Common myeloid progenitor, CD34-positive (primary cell): Measurements from ENCODE around the gene SLC16A13. TPM values are rescaled to one million over a fixed set of nuclear protein-coding genes. Genes with fewer than 3 reads are reported as not detected.
"Not testable (repeated sequence)": the region's sequence is repeated elsewhere in the genome, so short reads cannot be mapped to it uniquely, and the experiment has no call there.

ENCODE experiments used
- CTCF ChIA-PET: fragments of 350-600 bp; sonication (Branson Sonifier 250); formaldehyde crosslinking; loops from one replicate; lab custom pipeline; 2021; ENCODE audit warnings: antibody characterized with exemption; lab: Charles Lee
- POLR2A ChIA-PET: fragments of 350-600 bp; sonication (Branson Sonifier 250); formaldehyde crosslinking; loops from one replicate; lab custom pipeline; 2021; ENCODE audit warnings: antibody characterized with exemption; lab: Charles Lee
- DNase-seq, 3 donors: peaks; one replicate each; pipeline versions ENCODE4 v3.0.0 to v3.0.0-alpha.2; 2013
- H3K27ac ChIP-seq, 2 experiments: 1 replicate in 1 of 2; 2 replicates in 1 of 2; pipeline ENCODE4 v1.7.0; 2013; ENCODE audit warnings: inconsistent platforms in 2 of 2, low read length in 2 of 2, mild to moderate bottlenecking in 2 of 2, low read depth in 1 of 2, moderate library complexity in 1 of 2; ENCODE audit not compliant: severe bottlenecking in 2 of 2, insufficient read depth in 1 of 2, poor library complexity in 1 of 2
- H3K27me3 ChIP-seq, 5 experiments: replicated peaks in 2 of 5; 1 replicate in 3 of 5; 2 replicates in 2 of 5; pipeline versions ENCODE4 v1.6.1 to v1.7.0; 2013; ENCODE audit warnings: low read length in 4 of 5, mild to moderate bottlenecking in 2 of 5, moderate library complexity in 2 of 5, inconsistent platforms in 1 of 5; ENCODE audit not compliant: insufficient read depth in 5 of 5, control insufficient read depth in 4 of 5
- H3K36me3 ChIP-seq, 4 experiments: 1 replicate in 2 of 4; 2 replicates in 2 of 4; pipeline versions ENCODE4 v1.6.1 to v1.7.0; 2013; ENCODE audit warnings: low read length in 3 of 4, control low read depth in 1 of 4, mild to moderate bottlenecking in 1 of 4; ENCODE audit not compliant: control insufficient read depth in 4 of 4, insufficient read depth in 4 of 4
- H3K4me1 ChIP-seq, 4 experiments: 1 replicate in 3 of 4; 2 replicates in 1 of 4; pipeline versions ENCODE4 v1.6.1 to v1.7.1; 2013; ENCODE audit warnings: low read length in 3 of 4, mild to moderate bottlenecking in 3 of 4, control low read depth in 1 of 4, inconsistent platforms in 1 of 4, moderate library complexity in 1 of 4; ENCODE audit not compliant: control insufficient read depth in 4 of 4, insufficient read depth in 4 of 4; ENCODE audit errors: control extremely low read depth in 1 of 4
- H3K4me3 ChIP-seq, 7 experiments: 1 replicate in 4 of 7; 2 replicates in 3 of 7; pipeline versions ENCODE4 v1.5.1 to v1.7.0; 2013; ENCODE audit warnings: mild to moderate bottlenecking in 7 of 7, low read length in 6 of 7, moderate library complexity in 6 of 7, inconsistent platforms in 2 of 7, low read depth in 2 of 7, control low read depth in 1 of 7; ENCODE audit not compliant: insufficient read depth in 4 of 7, control insufficient read depth in 1 of 7; ENCODE audit errors: extremely low read depth in 1 of 7
- H3K9me3 ChIP-seq, 5 experiments: 1 replicate in 4 of 5; 2 replicates in 1 of 5; pipeline versions ENCODE4 v1.6.1 to v1.7.1; 2013; ENCODE audit warnings: low read length in 4 of 5, mild to moderate bottlenecking in 2 of 5, inconsistent platforms in 1 of 5, low read depth in 1 of 5, moderate library complexity in 1 of 5; ENCODE audit not compliant: control insufficient read depth in 4 of 5, insufficient read depth in 2 of 5; ENCODE audit errors: control extremely low read depth in 1 of 5
- whole genome bisulfite sequencing: methylation state at CpG from one replicate; pipeline ENCODE4 v1.1.5; 2013; ENCODE audit not compliant: insufficient coverage; 5-methylcytosine and 5-hydroxymethylcytosine counted together
- polyA plus RNA-seq: library from polyadenylated mRNA; unstranded; fragments of 120-200 nt; gene quantifications from one replicate; pipeline ENCODE4 v1.2.1, GENCODE V29; 2013

The SLC16A13 gene, protein sequence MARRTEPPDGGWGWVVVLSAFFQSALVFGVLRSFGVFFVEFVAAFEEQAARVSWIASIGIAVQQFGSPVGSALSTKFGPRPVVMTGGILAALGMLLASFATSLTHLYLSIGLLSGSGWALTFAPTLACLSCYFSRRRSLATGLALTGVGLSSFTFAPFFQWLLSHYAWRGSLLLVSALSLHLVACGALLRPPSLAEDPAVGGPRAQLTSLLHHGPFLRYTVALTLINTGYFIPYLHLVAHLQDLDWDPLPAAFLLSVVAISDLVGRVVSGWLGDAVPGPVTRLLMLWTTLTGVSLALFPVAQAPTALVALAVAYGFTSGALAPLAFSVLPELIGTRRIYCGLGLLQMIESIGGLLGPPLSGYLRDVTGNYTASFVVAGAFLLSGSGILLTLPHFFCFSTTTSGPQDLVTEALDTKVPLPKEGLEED
- 5.3 TPM for polyA plus RNA-seq

- DNase-seq: peak; percentile 95 to 98 (median 97)
- no peaks in the 10 kb centered on the region for H3K27me3 ChIP-seq
- POLR2A ChIA-PET: interaction anchor here (0.5 to 2.1 kb wide), 7 partner anchors 10 to 274 kb away, joined by 3 to 17 read pairs (median 3); partner anchors contain the start of gene BCL6B
- no peaks in the 10 kb centered on the region for H3K9me3 ChIP-seq
- peaks cover 6 to 33% (median 26%) of the 10 kb centered on the region in 4 experiments for H3K4me1 ChIP-seq
- peak within 1 kb of the TSS; percentile 87 to 95 for H3K27ac ChIP-seq
- peak within 1 kb of the TSS; percentile 59 to 89 (median 76) for H3K4me3 ChIP-seq
- 0% methylated on average over 48 of the region's 52 CpGs for WGBS
- H3K36me3 ChIP-seq: peaks cover 0 to 2% (median 0%) of the 10 kb centered on the region in 4 experiments
- CTCF ChIA-PET: interaction anchor here (0.8 to 4.9 kb wide), 6 partner anchors 10 to 125 kb away, joined by 3 to 37 read pairs (median 6); partner anchors contain the start of gene BCL6B
Measured at GRCh38 chr17:7035591-7036368, at the start of gene SLC16A13. SLC16A13 (plus strand) TSS chr17:7036015; CDS start chr17:7036383, 368 bp downstream.

GRCh38 chr17:6986676-6987075 is 49.1 kb upstream of the SLC16A13 start:
- ChIA-PET POLR2A (no interaction called here), CTCF (interaction anchor here (1.1 to 1.8 kb wide), 3 partner anchors 13 to 72 kb away, joined by 3 to 10 read pairs (median 3); no protein-coding TSS in a partner anchor)

GRCh38 chr17:6989779-6990178 is 46.0 kb upstream of the SLC16A13 start:
- ChIA-PET CTCF (interaction anchor here (0.6 to 1.2 kb wide), 5 partner anchors 12 to 1094 kb away, joined by 3 to 8 read pairs (median 4); no protein-coding TSS in a partner anchor), POLR2A (interaction anchor here (0.7 kb wide), 1 partner anchor 147 kb away, joined by 3 read pairs; no protein-coding TSS in a partner anchor)
- 100% methylated on average over 1 of the region's 2 CpGs for WGBS
- Histone ChIP-seq H3K36me3 (peaks cover 0 to 2% (median 0%) of the 10 kb centered on the region in 4 experiments), H3K4me1 (peaks cover 1 to 16% (median 11%) of the 10 kb centered on the region in 4 experiments), H3K4me3 (no peak overlapping the region), H3K27ac (no peak overlapping the region), H3K27me3 (no peaks in the 10 kb centered on the region), H3K9me3 (peaks cover 0 to 5% (median 0%) of the 10 kb centered on the region in 5 experiments)
- DNase-seq: no peak

More at GRCh38 chr17:6986676-6987075, 49.1 kb upstream of the SLC16A13 start:
- DNase-seq: no peak
- H3K36me3 ChIP-seq: no peaks in the 10 kb centered on the region
- no peaks in the 10 kb centered on the region for H3K27me3 ChIP-seq
- no peak overlapping the region for H3K4me3 ChIP-seq
- H3K27ac ChIP-seq: no peak overlapping the region
- H3K9me3 ChIP-seq: peaks cover 0 to 5% (median 0%) of the 10 kb centered on the region in 5 experiments
- peaks cover 4 to 11% (median 6%) of the 10 kb centered on the region in 4 experiments for H3K4me1 ChIP-seq
- WGBS: 44% methylated on average over 2 of the region's 3 CpGs

GRCh38 chr17:6993613-6994056 is 42.2 kb upstream of the SLC16A13 start:
- peaks cover 0 to 18% (median 6%) of the 10 kb centered on the region in 4 experiments for H3K36me3 ChIP-seq
- CTCF ChIA-PET: interaction anchor here (0.5 to 2.0 kb wide), 5 partner anchors 8 to 79 kb away, joined by 3 to 11 read pairs (median 4); no protein-coding TSS in a partner anchor
- H3K27me3 ChIP-seq, H3K4me3 ChIP-seq, H3K9me3 ChIP-seq, POLR2A ChIA-PET: not testable (repeated sequence)
- peak overlapping the region; percentile 27 to 76 for H3K27ac ChIP-seq
- H3K4me1 ChIP-seq: peaks cover 3 to 31% (median 18%) of the 10 kb centered on the region in 4 experiments
- DNase-seq: peak in 2 of 3 donors; percentile 78 to 89
- WGBS: 46% methylated on average over 2 of the region's 5 CpGs

- H3K9me3 ChIP-seq: peaks cover 0 to 3% (median 0%) of the 10 kb centered on the region in 5 experiments
- WGBS: 73% methylated on average over 7 of the region's 10 CpGs
- peaks cover 2 to 21% (median 10%) of the 10 kb centered on the region in 4 experiments for H3K36me3 ChIP-seq
- POLR2A ChIA-PET: no interaction called here
- CTCF ChIA-PET: interaction anchor here (0.5 to 2.0 kb wide), 5 partner anchors 9 to 79 kb away, joined by 3 to 11 read pairs (median 4); no protein-coding TSS in a partner anchor
- DNase-seq: no peak
- peaks cover 3 to 31% (median 18%) of the 10 kb centered on the region in 4 experiments for H3K4me1 ChIP-seq
- no peaks in the 10 kb centered on the region for H3K27me3 ChIP-seq
- H3K27ac ChIP-seq: peak overlapping the region; percentile 27 to 76
- H3K4me3 ChIP-seq: no peak overlapping the region
Measured at GRCh38 chr17:6994118-6994598, 41.7 kb upstream of the SLC16A13 start.

- H3K36me3 ChIP-seq: peaks cover 2 to 27% (median 16%) of the 10 kb centered on the region in 4 experiments
- POLR2A ChIA-PET: no interaction called here
- CTCF ChIA-PET: interaction anchor here (0.9 to 2.5 kb wide), 7 partner anchors 9 to 141 kb away, joined by 3 to 11 read pairs (median 6); no protein-coding TSS in a partner anchor
- H3K27ac ChIP-seq: peak overlapping the region in 1 of 2 experiments; percentile 76
- no peaks in the 10 kb centered on the region for H3K27me3 ChIP-seq
- DNase-seq: peak in 1 of 3 donors; percentile 30
- H3K4me3 ChIP-seq: no peak overlapping the region
- peaks cover 3 to 31% (median 18%) of the 10 kb centered on the region in 4 experiments for H3K4me1 ChIP-seq
- 100% methylated on average over 6 of the region's 9 CpGs for WGBS
- no peaks in the 10 kb centered on the region for H3K9me3 ChIP-seq
Measured at GRCh38 chr17:6994666-6995256, 41.1 kb upstream of the SLC16A13 start.
